Skeletal muscle cell (primary cell): ENCODE data around the gene ST6GAL1.
"Not testable (repeated sequence)": the region's sequence is repeated elsewhere in the genome, so short reads cannot be mapped to it uniquely, and the experiment has no call there.

Experiments used
- DNase-seq: peaks from one replicate; pipeline ENCODE4 v3.0.0-alpha.2; 2010; ENCODE audit warnings: low read depth
- H3K4me3 ChIP-seq: 2 replicates; pipeline ENCODE4 v1.5.1; 2011; ENCODE audit warnings: low read depth, mild to moderate bottlenecking, control low read depth, low read length, moderate library complexity

The ST6GAL1 gene

DNA sequence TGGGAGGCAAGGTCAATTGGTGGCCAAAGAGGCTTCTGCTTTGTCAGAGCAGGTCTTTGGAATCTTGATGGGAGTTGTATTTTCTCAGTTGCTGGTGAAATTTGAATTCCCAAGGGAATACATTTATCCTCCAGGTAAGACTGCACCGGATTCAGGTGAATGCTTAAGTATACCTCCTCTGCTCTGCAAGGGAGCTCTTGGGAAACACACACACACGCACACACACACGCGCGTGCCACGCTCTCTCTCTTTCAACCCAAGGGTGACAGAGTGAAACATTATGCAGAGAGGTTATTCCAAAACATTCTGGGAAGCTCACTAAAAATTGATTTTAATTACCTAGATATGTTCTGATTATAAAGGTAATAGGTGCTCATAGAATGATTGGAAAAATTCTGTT, 33.7 kb downstream of the ST6GAL1 start:
- no peak overlapping the region for H3K4me3 ChIP-seq

DNA sequence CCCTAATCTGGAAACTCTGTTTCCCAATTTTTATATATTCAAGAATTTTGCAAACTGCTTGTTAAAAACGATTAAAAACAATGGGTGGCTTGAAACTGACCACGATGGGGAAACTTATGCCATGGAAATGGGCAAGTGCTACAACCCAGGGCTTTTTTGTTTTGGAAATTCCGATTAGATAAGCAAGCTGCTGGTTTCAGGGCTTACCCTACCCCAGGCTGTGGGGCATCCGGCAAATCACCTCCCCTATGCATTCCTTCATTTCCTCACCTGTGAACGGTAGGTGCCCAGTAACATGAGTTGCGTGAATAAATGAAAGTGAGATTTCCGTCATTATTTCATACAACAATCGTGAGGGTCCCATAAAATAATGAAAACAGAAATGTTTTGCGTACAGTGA, 34.3 kb downstream of the ST6GAL1 start:
- no peak overlapping the region for H3K4me3 ChIP-seq
- DNase-seq: no peak

More for the DNA sequence above, 33.7 kb downstream of the ST6GAL1 start:
- no peak for DNase-seq

DNA sequence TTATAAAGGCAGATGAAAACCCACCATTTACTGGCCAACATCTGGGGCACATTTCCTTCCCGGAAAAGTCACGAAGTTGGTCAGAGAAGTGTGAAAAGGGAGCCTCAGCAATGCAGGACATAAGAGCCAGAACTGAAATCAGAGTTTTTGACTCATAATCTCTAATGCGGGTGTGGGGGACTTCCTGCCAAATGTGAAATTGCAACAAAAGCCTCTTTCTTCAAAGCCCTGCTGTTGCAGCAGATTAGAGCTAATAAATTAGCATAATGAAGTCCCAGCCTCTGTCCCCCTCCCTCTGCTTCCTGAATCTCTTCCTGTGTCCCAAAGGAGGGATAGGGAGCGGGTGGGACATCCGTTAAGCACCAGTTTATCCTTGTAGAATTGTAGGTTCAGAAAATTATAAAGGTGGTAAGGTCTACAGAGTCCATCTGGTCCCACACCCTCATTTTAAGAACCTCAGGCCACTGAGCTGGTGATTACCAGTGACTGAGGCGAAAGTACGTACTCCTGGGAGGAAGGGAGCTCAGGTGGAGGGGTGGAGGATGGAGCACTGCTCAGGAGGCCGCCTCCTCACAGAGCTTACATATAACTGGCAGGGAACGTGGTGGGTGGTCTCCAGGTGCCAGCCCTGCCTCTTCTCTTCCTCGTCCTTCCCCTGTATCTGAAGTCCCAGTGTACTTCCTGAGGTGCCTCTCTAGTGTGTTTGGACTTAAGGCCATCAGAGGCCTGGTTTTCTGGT, 35.0 kb downstream of the ST6GAL1 start:
- DNase-seq: no peak
- H3K4me3 ChIP-seq: no peak overlapping the region

DNA sequence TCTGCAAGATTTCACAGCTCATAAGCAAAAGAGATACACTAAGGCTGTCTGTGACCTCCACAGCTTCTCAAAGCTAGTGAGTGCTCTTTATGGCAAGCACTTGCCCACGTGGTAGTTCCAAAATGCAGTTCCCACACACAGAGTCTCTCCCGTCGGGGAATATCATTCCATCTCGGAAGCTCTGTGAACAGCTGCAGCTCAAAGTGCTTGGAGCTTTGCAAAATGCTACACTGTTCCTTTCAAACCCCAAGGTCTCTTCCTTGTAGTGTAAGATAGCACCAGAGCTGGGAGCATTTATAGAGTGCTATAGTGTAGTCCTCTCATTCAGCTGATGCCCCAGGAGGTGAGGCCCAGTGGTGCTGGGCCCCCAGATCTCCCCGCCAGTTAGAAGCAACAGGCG, 36.1 kb downstream of the ST6GAL1 start:
- DNase-seq: no peak
- H3K4me3 ChIP-seq: no peak overlapping the region

DNA sequence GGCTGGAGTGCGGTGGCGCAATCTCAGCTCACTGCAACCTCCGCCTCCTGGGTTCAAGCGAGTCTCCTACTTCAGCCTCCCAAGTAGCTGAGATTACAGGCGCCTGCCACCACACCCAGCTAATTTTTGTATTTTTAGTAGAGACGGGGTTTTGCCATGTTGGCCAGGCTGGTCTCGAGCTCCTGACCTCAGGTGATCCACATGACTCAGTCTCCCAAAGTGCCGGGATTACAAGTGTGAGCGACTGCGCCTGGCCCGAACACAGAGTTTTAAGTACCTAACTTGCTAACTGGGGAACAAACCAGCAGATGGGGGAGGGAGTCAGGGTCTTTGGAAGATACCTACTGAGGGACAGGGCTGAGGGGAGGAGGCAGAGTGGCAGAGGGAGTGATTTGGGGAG, 36.9 kb downstream of the ST6GAL1 start:
- DNase-seq, H3K4me3 ChIP-seq: not testable (repeated sequence)

DNA sequence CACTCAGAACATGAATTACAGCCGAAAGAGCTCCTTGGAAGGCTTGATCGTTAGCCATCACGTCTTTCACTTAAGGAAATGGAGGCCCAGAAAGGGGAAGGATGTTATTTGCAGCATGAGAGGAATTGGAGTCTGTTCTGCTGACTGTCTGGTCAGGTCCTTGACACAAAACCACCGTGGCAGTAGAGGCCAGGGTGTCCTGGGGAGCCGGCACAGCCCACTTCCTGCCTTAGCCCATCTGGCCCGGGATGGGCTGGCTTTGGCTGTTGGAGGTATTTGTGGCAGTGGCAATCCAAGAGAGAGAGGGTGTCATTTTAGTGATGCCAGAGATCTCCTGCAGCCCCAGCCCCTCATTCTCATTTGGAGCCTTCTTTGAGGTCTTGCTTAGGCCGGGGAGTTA, 37.4 kb downstream of the ST6GAL1 start:
- DNase-seq: no peak
- no peak overlapping the region for H3K4me3 ChIP-seq

DNA sequence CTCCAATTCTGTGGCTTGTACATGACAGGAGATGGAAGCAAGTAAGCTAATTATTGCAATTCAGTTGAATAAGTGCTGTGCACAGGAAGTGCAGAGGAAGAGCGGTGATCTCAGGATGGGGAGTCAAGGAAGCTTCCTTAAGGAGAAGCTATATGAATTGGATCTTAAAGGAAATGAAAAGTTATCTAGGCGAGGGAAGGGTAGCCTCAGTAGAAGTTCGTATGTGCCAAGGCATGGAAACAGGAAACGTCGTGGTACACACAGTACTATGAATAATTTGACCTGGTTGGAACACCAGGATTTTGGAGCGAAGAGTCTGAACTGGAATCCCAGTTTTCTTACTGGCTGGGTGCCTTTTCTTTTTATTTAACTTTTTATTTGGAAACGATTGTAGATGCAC, 39.3 kb downstream of the ST6GAL1 start:
- no peak for DNase-seq
- no peak overlapping the region for H3K4me3 ChIP-seq

DNA sequence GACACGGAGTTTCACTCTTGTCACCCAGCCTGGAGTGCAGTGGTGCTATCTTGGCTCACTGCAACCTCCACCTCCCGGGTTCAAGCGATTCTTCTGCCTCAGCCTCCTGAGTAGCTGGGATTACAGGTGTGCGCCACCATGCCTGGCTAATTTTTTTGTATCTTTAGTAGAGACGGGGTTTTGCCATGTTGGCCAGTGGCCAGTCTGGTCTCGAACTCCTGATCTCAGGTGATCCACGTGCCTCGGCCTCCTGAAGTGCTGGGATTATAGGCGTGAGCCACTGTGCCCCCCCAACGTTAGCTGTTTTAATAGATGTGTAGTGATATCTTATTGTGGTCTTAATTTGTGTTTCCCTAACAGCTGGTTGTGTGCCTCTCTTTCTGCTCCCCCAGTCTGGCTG, 40.8 kb downstream of the ST6GAL1 start:
- not testable (repeated sequence) for H3K4me3 ChIP-seq, DNase-seq

DNA sequence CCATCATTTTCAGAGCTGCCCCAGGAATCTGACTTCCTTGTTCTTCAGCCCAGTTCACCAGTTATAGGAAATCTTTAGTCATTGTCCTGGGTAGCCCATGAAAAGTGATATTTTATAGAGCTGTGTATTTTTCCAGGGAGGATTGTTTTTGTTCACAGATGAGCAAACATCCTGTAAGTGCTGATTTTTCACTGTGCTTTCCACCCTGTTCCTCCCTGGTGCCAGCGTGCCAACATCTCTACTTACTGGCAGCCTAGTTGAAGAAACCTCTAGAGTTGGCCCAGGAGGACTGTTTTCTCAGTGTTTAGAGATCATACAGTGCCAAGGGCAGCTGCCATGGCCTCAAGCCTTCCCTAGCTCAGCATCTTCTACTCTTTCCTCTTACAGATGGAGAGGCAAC, 41.3 kb downstream of the ST6GAL1 start:
- DNase-seq: no peak
- no peak overlapping the region for H3K4me3 ChIP-seq

DNA sequence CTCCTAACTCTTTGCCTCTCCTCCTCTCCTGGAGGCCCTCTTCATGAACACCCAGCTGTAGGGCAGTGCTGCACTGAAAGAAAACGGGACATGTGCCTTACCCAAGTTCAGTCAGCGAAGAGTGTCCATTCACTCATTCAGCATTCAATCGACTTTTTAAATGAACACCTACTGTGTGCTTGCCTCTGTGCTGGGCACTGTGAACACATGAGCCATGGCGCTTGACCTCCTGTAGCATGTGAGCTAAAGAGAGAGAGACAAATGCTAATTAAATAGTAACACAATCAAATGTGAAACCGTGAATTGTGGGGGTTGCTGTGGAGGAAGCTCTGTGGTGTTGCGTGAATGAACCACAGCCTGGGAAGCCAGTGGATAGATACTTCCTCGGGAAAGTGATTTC, 43.4 kb downstream of the ST6GAL1 start:
- H3K4me3 ChIP-seq: no peak overlapping the region
- no peak for DNase-seq

DNA sequence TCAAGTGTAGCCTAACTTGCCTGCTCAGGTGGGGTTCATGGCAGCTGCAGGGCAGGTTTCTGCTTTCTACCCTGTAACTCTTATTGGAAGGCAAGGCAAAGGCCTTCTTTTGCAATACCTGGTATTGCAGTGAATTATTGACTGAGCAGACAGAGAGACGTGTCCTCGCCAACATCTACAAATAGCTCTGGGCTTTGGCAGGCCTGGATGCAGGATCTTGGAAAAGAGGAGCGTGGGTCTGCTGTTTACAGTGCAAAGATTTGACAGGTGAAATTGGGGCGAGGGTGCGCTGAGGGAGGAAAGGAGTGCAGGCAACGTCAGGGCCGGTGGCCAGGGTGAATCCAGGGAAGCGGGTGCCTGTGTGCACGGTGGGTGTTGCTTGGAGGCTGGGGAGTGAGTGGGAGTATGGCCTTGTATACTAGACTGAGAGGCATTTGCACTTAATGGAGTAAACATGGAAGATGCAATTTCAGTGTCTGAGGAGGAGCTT, 44.5 kb downstream of the ST6GAL1 start:
- no peak for DNase-seq
- H3K4me3 ChIP-seq: no peak overlapping the region

DNA sequence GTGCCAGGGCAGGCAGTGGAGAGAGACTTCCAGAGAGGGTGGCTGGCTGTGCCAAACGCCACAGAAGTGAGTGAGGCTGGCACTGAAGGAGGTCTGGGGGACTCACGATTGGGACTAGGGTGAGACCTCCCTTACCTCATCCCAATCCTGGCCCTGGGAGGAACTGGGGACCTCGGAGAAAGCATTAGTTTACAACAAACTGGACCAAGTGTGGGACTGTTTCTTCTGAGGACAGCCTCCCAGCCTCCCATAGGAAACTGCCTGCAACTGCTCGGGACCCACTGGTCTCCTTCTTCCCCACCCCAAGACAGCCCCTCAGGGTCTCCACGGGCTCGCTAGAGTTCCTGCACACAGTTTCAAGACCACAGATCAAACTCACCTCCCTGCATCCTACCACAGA, 45.4 kb downstream of the ST6GAL1 start:
- no peak for DNase-seq

DNA sequence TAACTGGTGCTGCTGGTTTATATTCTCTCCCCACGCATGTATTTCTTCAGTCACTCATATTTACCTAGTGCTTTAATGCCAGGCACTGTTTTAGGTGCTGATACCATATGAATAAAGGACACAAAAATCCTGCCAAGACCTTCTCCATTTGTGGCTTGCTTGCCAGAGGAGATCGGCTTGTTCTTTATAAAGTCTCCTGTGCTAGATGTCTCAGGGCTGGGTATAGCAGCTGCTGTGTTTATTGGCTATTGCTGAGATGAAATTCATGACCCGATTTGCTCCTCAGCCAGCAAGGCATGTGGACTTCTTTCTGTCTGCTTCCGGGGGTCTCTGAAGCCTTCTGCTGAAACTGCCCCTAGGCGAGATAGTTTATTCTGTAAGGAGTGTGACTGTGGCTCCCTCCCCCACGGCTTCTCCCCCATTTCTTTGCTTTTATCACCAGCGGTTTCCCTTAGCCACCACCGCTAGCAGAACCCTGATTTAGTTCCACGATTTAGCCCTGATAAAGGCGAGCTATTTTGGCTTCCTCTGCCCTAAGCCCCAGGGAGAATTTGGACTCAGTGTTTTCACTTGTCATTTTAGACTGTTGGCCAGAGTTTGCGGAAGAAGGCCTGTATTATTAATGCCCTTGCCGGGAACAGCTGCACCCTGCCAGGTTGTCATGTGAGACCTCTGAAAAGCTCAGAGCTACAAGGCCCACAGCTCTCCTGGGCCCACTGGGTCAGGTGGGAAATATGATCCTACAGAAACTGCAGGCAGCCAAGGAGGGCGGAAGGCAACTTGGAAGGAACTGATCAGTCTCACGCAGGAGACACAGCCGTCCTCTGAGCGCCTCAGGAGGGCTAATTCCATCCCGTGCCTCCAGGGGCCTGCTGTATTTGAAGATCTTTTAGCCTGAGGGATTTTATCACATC, 46.8 kb downstream of the ST6GAL1 start:
- H3K4me3 ChIP-seq: no peak overlapping the region

More for the DNA sequence above, 45.4 kb downstream of the ST6GAL1 start:
- no peak overlapping the region for H3K4me3 ChIP-seq

DNA sequence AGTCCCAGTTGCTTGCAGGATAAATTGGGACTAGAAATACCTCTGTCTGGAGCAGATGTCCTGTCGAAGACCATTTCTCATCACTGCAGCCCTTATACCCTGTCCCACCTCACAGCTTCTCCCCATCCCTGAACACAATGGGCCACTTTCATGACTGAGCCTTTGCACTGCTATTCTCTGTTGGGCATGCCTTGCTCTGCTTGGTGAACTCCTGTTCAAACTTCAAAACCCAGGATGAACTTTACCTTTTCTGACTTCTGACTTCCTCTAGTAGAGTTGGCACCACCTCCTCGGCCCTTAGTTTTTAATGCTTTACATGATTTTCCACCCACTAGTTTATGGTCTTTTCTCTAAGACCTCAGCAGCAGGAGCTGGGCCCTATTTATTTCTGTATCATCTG, 48.4 kb downstream of the ST6GAL1 start:
- DNase-seq: no peak
- no peak overlapping the region for H3K4me3 ChIP-seq

More for the DNA sequence above, 46.8 kb downstream of the ST6GAL1 start:
- peak; percentile 41 for DNase-seq

DNA sequence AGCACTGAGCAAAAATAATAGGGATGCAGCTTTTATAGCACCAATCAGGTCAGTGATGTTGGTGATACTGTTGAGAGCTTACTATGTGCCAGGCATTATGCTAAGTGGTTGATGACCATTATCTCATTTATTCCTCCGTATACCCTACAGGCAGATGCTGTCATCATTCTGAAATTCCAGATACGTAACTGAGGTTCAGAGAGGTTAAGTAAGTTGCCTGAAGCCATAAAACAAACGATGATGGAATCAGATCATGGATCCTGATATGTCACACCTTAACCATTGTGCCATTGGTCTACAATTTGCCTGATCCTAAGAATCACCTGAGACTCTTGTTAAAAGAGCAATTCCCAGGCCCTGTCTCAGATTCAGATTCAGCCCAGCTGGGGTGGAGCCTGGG, 49.5 kb downstream of the ST6GAL1 start:
- DNase-seq: no peak
- no peak overlapping the region for H3K4me3 ChIP-seq

DNA sequence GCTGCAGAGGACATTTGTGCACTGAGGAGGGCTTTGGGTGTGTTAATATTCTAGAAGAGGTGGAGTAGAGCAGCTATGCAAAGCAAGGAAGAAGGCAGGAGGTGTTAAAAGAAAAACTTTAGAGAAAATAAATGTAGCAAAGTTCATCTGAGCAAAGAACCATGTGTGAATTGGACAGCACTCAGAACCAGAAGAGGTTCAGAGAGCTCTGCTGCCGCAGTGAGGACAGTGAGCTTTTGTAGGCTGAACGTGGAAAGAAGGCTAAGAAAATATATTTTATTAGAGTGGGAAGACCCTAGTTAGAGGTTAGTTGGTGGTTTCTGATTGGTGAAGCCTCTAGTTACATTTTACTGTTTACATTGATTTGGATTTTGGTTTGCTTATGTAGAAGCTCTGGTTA, 50.7 kb downstream of the ST6GAL1 start:
- DNase-seq: no peak
- H3K4me3 ChIP-seq: no peak overlapping the region

DNA sequence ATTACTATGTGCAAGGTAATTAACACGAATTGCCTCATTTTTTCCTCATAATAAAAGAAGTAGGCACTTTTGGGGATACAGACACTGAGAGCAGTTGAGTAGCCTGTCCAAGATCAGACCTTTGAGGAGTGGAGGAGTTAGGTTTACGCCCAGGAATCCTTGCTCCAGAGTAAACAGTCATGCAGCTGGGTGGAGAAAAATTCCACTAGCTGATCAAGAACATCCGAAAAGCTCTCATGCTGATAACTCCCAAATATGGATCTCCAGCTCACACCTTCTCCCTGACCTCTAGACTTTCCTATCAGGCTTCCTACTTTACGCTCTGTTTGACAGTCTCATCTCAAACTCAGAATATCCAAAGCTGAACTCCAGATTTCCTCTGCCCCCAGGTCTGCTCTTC, 53.3 kb downstream of the ST6GAL1 start:
- DNase-seq: no peak
- no peak overlapping the region for H3K4me3 ChIP-seq

DNA sequence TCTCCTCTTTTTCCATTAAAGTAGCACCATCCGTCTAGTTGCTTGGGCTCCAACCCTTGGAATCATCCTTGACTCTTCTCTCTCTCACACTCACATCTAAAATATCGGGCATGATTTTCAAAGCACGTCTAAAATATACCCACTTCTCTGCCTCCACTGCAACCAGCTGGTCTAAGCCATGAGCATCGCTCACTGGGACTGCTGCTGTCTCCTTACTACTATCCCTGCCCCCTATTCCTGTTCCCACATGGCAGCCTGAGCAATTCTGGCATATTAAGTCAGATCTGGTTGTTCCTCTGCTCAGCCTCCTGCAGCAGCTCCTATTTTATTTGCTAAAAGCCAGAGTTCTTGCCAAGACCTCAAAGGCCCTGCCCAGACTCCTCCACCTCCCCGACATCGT, 53.7 kb downstream of the ST6GAL1 start:
- DNase-seq: no peak
- no peak overlapping the region for H3K4me3 ChIP-seq

DNA sequence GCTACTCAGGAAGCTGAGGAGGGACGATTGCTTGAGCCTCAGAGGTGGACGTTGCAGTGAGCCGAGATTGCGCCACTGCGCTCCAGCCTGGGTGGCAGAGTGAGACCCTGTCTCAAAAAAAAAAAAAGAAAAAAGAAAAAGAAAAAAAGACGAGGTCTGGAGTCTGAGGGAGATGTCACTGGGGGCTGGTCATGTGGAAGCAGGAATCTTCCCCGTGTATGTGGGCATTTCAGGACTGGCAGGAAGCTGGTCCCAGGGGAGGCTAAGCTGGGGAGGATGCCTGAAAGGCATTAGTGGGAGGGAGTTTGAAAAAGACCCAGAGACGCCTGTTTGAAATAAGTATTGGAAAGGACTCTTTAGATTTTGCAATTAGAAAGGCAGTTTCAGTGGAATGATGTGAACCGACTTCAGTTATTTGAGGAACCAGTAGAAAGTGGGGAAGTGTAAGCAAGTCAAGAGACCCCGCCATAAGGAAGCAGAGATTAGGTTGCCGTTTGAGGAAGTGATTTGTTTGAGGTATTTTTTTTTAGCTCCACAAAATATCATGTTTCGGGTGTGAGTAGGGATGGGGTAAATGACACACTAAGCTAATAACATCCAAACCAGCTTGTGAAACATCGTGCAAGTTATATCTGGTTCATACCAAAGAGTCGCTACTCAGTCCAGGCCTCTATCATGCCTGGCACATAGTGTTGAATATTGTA, 55.5 kb downstream of the ST6GAL1 start:
- DNase-seq: no peak
- H3K4me3 ChIP-seq: no peak overlapping the region

DNA sequence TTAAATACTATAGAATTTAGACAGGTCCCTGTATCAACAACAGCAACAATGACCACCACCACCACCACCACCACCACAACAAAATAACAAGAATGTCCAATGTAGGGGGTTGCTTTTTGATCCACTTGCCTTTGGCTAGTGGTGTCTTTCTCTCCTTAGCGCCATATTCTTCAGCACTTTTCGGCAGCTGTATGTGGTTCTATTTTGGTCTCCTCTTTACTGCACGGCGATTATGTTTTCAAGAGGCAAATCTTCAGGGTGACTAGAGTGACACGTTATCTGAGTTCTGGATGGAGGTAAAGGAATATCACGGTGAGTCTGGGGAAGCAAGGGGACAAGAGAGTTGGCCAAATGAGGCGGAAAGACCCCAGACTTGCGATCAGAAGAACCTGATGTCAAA, 56.1 kb downstream of the ST6GAL1 start:
- no peak overlapping the region for H3K4me3 ChIP-seq
- DNase-seq: no peak
